Measurements from ENCODE around the gene MSI1.

The MSI1 gene

DNA sequence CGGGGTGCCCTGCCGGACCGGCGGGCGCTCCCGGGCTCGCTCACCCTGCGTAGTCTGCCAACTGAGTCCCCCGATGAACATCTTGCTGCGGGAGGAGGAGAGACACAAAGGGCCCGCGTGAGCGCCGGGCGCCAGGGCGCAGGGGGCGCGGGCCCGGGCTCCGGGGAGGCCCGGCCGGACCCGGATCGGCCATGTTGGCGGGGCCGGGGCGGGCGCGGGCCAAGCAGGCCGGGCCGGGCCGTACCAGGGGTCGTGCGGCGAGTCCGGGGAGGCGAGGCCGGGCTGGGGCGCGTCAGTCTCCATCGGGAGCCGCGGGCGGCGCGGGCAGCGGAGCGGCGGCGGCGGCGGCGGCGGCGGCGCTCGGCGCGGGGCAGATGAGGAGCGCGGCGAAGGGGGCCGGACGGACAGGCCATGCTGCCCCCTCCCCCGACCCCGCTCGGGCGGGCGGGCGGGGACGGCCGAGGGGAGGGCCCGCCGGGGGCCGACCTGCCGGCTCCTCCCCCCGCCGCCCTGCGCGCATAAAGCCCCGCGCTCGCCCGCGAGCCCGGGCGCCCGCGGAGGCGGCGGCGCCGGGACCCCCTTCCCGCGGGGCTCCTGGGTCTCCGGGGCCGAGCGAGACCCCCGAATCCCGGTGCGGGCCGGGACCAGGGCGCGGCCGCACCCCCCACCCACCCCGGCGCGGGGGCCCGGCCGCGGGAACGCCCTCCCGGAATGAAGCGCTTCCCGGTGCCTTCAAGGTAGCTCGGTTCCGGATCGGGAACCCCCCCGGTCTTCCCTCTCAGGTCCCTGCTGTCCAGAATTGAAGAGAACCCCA lies at the start of gene MSI1:
MSI1 (minus strand) TSS at position 376 of the 814 bp plus-strand sequence; CDS start at position 303, 73 bp downstream.
- DNase-seq (ENCODE audit: low read depth, low spot score): no peak
- H3K27ac ChIP-seq: no peak within 1 kb of the TSS

DNA sequence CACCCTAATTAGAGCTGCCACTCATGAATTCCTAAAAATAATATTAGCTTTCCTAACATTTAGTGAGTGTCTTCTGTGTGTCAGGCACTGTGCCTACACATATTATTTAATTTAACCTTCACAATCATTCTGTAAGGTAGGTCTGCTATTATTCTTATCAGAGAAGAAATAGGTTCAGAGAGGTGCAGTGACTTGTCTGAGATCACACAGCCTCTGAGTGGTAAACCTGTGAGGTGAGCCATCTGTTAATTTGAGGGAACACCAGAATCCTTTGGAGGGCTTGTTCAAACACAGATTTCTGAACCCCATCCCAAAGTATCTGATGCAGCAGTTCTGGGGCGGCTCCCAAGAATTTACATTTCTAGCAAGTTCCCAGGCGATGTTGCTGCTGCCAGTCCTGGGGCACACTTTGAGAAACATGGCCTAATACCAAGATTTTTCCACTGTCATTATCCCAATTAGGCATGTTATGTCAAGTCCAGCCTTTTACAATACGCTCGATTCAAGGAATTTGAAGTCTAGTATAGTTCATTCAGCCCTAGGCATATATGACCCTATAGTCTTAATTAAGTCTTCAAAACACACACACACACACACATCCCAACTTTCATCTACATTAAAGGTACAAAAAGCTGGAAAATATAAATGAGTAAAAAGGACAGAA lies 49.1 kb upstream of the MSI1 start:
- DNase-seq (ENCODE audit: low read depth, low spot score): no peak
- no peak overlapping the region for H3K27ac ChIP-seq

DNA sequence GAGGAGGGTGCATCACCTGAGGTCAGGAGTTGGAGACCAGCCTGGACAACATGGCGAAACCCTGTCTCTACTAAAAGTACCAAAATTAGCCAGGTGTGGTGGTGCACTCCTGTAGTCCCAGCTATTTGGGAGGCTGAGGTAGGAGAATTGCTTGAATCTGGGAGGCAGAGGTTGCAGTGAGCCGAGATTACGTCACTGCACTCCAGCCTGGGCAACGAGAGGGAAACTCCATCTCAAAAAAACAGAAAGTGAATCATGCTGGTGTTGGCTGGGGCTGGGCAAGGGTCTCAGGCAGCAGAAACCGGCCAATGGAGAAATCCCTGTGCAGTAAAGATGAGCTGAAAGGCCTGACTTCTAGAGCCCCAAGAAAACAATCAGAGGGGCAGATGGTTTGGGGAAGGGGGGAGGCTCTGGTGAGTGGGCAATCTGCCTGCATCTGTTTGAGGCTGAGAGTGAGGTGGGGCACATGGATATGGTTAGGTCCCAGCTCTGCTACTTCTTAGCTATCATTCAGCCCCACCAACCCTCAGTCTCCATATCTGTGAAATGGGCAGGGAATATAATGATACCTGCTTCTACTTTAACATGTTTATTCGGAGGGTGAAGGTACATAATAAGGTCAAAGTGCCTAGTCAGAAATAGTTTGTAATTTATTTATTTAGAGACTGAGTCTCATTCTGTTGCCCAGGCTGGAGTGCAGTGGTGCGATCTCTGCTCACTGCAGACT lies 47.7 kb upstream of the MSI1 start:
- H3K27ac ChIP-seq: no peak overlapping the region
- no peak for DNase-seq (ENCODE audit: low read depth, low spot score)

DNA sequence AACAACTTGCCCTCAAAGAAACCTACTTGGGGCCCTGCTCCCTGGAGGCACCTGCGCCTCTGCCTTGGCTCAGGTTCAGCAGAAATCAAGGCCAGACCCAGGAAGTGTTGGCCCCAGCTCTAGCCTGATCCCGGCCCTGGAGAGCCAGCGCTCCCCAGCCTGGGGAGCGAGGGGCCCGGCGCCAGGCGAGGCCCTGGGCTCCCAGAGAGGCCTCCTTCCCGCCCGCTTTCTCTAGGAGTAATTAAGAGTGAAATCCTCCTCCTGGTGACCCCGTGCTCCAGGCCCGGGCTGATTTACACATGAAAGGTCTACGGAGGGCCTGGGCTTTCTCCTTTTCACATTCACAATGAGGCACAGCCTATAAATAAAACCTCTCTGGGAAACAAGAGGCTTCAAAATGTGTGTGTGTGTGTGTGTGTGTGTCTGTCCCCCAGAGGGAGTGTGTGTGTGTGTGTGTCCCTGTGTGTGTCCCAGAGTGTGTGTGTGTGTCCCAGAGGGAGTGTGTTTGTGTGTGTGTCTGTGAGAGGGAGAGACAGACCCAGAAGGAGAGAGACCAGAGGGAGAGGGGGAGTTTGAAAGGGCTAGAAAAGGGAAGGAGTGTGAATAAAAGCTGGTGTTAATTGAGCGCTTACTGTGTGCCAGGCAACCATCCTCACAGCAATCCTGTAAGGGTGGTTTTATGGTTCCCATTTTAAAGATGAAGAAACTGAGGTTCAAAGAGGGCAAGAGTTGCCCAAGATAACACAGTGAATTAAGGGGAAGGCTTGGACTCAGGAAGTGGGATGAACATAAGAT lies 45.1 kb upstream of the MSI1 start:
- DNase-seq (ENCODE audit: low read depth, low spot score): no peak
- H3K27ac ChIP-seq: no peak overlapping the region

DNA sequence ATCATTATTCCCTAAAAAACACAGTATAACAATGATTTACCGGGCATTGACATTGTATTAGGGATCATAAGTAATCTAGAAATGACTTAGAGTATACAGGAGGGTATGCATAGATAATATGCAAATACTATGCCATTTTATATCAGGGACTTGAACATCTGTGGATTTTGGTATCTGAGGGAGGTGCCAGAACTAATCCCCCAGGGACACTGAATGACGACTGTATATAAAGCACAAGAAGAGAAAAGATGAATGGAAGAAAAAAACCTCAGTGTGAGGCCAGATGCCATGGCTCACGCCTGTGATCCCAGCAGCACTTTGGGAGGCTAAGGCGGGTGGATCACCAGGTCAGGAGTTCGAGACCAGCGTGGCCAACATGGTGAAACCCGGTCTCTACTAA lies 43.5 kb upstream of the MSI1 start:
- no peak for DNase-seq (ENCODE audit: low read depth, low spot score)
- H3K27ac ChIP-seq: no peak overlapping the region

DNA sequence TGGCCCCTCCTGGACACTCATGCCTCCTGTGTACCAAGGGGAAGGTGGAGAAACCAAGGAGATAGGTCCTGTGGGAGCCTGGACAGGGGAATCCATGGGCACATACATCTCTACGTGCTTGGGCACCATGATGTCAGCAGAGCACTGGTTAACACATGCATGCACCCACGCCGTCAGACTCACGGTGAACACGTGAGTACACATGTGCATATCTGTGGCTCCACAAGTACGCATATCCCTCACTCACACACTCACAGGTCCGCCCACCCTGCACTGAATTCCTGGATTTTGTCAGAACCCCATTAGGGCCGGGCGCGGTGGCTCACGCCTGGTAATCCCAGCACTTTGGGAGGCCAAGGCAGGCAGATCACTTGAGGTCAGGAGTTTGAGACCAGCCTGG lies 39.8 kb upstream of the MSI1 start:
- H3K27ac ChIP-seq: no peak overlapping the region
- no peak for DNase-seq (ENCODE audit: low read depth, low spot score)

DNA sequence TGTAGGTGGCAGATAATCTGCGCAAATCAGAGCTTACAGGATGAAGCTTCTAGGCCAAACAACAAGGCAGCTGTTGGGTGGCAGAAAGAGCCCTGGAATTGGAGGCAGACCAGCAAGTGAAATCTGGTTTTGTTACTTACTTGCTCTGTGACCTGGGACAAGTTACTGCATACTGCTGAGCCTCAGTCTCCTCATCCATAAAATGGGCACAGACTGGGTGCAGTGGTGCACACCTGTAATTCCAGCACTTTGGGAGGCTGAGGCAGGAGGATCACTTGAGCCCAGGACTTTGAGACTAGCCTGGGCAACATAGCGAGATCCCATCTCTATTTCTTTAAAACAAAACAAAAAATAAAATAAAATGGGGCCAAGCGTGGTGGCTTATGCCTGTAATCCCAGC lies 37.6 kb upstream of the MSI1 start:
- no peak for DNase-seq (ENCODE audit: low read depth, low spot score)
- no peak overlapping the region for H3K27ac ChIP-seq

DNA sequence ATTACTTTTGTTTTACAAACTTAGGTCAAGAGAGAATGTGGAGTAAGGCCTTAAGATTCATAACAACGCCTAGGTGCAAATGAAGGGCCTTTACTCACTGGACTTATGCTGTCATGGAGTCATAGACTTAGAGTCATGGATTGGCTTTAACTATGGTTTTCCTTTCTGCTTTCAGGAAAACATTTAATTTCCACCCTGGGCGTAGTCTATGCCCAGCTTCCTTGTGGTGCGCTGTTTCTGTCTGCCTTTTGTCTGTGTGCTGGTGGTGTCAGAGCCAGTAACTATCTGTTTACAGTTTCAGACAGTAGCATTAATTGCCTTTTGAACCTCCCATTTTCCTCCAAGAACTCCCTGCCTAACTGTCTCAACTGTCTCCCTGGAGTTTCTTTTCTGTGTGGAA lies 37.1 kb upstream of the MSI1 start:
- no peak for DNase-seq (ENCODE audit: low read depth, low spot score)
- no peak overlapping the region for H3K27ac ChIP-seq

DNA sequence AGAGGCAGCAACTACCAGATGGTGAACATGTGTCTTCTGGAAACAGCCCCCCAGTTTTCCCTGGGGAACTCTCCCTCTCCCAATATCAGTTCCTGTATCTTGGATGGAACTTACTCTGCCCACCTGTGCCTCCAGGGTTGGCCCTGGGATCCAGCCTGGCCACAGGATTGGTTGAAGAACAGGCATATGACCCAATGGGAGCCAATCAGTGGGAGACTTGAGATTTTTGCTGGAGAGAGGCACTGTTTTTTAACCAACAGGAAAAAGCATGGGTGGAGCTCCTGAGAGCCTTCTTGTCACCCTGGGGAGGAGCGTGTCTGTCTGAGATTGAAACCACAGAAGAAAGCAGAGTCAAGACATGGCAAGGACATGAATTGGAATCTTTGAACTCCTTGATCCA lies 35.3 kb upstream of the MSI1 start:
- DNase-seq (ENCODE audit: low read depth, low spot score): no peak
- no peak overlapping the region for H3K27ac ChIP-seq

DNA sequence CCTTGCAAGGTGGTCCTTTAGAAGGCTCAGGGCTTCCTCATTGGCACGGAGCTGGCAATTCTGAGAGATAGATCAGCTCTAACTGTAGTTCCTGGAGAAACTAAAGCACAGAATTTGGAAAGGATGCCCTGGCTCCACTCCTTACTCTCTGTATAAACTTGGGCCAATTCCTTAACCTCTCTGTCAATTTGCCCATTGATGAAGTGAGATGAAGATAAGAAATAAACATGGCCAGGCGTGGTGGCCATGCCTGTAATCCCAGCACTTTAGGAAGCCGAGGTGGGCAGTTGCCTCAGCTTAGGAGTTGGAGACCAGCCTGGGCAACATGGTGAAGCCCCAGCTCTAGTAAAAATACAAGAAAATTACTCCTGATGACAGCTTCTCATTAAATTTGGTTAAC lies 34.9 kb upstream of the MSI1 start:
- no peak for DNase-seq (ENCODE audit: low read depth, low spot score)
- H3K27ac ChIP-seq: no peak overlapping the region

DNA sequence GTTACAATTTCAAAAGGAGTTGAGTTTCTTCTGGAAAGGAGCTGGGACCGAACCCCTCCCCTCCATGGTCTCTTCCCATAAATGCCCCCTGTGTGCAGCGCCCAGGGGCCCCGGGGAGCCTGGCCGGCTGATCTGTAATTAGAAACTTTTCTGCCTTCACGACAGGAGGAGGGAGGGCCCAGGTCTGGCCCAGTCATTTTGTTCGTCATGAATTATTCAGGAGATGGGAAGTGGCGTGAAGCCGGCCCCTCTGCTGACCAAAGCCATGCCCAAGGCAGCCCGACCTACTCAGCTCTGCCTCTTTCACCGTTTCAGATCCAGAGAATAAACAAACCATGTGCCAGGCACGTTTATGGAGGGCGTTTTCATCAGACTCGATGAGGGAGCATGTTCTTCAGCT lies 33.3 kb upstream of the MSI1 start:
- H3K27ac ChIP-seq: no peak overlapping the region
- DNase-seq (ENCODE audit: low read depth, low spot score): no peak

DNA sequence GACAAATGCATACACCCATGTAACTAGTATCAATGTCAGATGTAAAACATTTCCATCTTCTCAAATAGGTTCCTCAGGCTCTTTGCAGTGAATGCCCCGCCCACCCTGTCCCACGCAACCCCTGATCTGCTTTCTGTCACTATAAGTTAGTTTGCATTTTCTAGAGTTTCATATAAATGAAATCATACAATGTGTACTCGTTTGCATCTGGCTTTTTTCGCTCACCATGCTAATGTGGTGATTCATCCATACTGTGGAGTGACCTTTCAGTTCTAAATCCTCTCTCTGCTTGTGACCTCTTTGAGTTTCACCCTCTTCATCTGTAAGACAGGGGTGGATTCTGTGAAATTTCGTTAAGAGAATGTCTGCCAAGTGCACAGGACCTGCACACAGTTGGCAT lies 30.6 kb upstream of the MSI1 start:
- no peak overlapping the region for H3K27ac ChIP-seq
- DNase-seq (ENCODE audit: low read depth, low spot score): no peak

DNA sequence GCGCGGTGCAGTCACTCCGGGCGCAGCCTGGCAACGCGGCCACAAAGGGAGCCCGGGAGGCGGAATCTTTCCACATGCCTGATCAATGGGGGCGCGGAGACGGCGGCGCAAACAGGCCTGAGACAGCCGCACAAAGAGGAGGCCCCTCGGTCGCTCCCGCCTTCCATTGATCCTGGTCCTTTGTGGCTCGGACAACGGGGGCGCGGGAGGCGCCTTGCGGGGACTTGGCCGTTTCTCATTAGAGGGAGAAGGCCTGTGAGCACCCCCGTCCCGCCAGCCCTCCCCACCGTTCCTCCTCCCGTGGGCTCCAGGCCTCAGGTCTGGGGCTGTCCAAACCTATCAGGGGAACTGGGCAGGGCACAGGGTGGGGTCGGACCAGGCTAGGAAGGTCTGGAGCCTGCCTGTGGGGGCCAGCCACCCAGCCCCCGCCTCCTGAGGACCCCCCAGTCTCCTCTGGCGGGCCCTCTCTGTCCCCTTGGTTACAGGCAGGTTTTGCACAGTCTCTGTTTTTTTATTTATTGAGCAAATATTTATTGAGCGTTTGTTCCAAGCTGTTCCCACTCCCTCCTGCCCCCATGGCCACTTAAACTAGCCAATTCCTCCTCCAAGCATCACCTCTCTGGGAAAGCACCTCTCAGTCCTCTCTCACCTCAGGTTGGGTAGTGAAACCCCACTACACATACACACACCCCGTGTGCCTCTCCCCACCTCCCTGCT lies 29.0 kb upstream of the MSI1 start:
- no peak for DNase-seq (ENCODE audit: low read depth, low spot score)
- no peak overlapping the region for H3K27ac ChIP-seq

DNA sequence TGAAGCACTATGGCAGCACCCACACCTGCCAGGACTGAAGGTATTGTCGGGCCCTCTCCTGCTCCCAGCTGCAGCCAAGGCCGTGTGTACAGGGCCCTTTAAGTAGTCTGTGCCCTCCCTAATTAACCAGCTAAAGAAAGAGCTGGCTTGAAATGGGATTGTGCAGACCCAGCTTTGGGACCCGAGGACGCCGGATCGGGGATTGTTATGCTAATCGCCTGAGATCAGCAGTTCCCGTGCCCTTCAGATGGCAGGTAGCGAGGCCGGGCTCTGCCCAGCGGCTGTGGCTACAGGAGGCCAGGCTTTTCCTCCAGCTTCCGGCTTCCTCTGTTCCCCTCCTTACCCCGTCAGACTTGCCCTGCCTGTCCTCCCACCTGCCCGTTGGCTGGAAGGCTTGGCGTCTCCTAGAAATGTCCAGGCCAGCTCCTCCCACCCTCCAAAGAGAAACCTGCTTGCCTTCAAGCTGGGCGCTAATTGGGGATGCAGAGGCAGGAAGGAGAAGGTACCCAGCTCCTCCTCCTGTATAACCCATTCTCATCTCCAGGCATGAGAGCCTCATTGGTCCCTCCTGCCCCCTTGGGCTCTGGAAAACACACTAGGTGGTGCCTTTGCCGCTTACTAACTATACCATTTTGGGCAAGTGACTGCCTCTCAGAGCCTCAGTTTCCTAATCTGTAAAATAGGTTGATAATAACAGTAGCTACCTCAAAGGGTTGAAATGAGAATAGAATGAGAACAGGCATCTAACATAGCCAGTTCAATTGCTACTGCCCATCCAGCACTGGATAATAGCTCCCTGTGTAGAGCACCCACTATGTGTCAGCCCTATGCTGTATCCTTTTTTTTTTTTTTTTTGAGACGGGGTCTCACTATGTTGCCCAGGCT lies 25.8 kb upstream of the MSI1 start:
- peak; percentile 41 for DNase-seq (ENCODE audit: low read depth, low spot score)
- H3K27ac ChIP-seq: no peak overlapping the region

DNA sequence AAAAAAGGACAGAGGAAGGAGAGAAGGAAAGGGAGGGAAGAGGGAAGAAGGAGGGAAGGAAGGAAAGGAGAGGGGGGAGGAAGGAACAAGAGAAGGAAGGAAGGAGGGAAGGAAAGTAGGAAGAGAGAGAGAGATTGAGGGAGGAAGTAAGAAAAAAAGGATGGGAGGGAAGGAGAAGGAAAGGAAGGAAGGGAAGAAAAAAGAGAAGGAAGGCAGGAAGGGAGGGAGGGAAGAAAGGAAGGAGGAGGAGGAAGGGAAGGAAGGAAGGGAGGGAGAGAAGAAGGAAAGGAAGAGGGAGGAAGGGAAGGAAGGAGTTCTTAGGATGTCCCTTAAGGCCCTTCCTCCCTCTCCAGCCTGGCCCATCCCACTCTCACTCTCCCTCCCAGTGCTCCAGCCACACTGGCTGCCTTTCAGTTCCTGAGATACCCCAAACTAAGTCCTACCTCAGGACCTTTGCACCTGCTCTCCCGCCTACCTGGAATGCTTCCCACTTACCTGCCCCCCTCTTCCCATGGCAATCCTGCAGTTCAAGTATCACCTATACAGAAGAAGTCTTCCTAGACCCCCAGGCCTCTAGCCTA lies 21.7 kb upstream of the MSI1 start:
- H3K27ac ChIP-seq: no peak overlapping the region
- DNase-seq (ENCODE audit: low read depth, low spot score): no peak

DNA sequence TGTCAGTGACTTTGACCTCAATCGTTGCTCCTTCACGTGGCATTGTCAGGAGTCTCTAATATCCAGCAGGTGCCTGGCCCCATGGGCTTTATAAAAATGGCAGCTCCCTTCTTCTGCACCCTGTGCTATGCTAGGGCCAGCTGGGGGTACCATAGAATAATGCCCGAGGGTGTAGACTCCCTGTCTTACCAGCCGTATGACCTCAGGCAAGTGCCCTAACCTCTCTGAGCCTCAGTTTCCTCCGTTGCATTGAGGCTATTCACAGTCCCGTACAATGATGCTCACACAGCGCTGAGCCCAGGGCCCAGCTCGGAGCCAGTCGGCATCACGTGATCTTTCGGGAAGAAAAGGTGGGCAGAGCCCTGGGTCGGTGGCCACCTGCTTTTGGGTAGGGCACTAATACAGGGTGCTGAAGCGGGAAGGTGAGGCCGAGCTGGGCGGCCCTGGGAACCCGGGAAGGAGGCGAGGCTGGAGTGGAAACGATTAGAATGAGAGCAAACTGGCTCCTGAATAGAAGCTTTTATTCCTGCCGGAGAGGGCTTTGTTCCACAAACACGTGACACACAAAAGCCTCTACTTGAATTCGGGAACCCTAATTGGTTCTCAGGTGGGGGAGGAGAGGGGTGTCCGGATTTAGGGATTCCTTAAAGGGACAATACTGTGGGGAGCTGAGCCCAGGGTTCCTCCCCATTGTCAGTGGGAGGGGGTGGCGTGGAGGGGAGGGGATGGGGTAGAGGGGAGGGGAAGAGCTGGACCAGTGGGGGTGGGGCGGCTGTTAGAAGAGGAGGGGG lies 19.9 kb upstream of the MSI1 start:
- no peak overlapping the region for H3K27ac ChIP-seq

DNA sequence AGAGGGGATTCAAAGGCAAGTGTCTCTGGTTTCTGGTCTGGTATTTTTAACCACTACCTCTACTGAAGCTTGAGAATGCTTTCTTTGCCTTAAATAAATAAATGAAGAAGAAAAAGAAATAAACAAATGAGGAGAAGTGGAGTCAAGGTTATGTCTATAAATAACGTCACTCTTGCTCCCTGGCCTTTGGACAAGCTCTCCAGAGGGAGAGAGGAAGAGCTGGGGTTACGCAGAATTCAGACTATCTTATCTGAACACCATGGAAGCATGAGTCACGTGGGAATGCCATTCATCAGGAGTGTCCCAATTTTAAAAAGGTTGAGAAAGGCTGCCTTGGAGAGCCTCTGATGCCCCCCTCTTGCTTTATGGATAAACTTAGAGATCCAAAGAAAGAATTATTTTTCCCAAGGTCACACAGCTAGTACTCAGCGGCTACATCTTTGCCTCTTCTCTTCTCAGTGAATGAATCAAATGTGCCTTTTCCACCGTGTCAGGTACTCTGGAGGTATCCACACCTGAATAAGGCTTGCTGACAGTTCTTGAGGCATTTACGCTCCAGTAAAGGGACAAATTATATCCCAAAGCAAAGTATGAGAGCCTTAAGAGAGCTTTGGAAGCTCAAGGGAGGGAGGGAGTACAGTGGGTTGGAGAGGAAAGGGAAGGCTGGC lies 12.9 kb upstream of the MSI1 start:
- DNase-seq (ENCODE audit: low read depth, low spot score): no peak
- no peak overlapping the region for H3K27ac ChIP-seq

More for the DNA sequence above, 19.9 kb upstream of the MSI1 start:
- DNase-seq (ENCODE audit: low read depth, low spot score): no peak

All from epithelial cell of prostate (primary cell).